Transverse colon (tissue), 4 donors: ENCODE data around the gene MSMB. TPM values are rescaled to one million over a fixed set of nuclear protein-coding genes. Genes with fewer than 3 reads are reported as not detected.
"Not testable (repeated sequence)": the region's sequence is repeated elsewhere in the genome, so short reads cannot be mapped to it uniquely, and the experiment has no call there.

Experiments used
- DNase-seq: peaks from one replicate; pipeline ENCODE4 v3.0.0-alpha.2; 2019
- H3K27ac ChIP-seq, 4 donors: fragments of 200-600 bp; sonication (generic); 2 replicates each; pipeline ENCODE4 v1.5.1; 2016 to 2018; ENCODE audit warnings: inconsistent platforms in 4 of 4
- H3K27me3 ChIP-seq: fragments of 200-600 bp; sonication (generic); 2 replicates; pipeline ENCODE4 v1.5.1; 2017; ENCODE audit warnings: inconsistent platforms
- H3K36me3 ChIP-seq, 4 donors: fragments of 200-600 bp; sonication (generic); 2 replicates each; pipeline ENCODE4 v1.5.1; 2017 to 2019; ENCODE audit warnings: inconsistent platforms in 4 of 4
- H3K4me1 ChIP-seq, 4 donors: fragments of 200-600 bp; sonication (generic); 2 replicates each; pipeline ENCODE4 v1.5.1; 2017 to 2020; ENCODE audit warnings: inconsistent platforms in 4 of 4
- H3K4me3 ChIP-seq, 4 donors: fragments of 200-600 bp; sonication (generic); 1 replicate in 1 of 4; 2 replicates in 3 of 4; pipeline versions ENCODE4 v1.5.1 to v1.6.1; 2017 to 2019; ENCODE audit warnings: inconsistent platforms in 4 of 4
- H3K9me3 ChIP-seq, 2 donors: fragments of 200-600 bp; sonication (generic); 2 replicates each; pipeline ENCODE4 v1.5.1; 2017 to 2019; ENCODE audit warnings: inconsistent platforms in 2 of 2
- CTCF ChIP-seq, 5 experiments: fragments of 200-600 bp in 3 of 5; fragments of 450-650 bp in 2 of 5; sonication (generic) in 3 of 5; IDR thresholded peaks; 1 replicate in 2 of 5; 2 replicates in 3 of 5; pipeline ENCODE4 v1.5.1; 2016 to 2017; ENCODE audit warnings: antibody characterized with exemption in 5 of 5, inconsistent platforms in 3 of 5, mild to moderate bottlenecking in 2 of 5, moderate library complexity in 1 of 5
- EP300 ChIP-seq: sonication (generic); formaldehyde crosslinking; IDR thresholded peaks from one replicate; pipeline ENCODE4 v1.6.1; 2017; ENCODE audit warnings: antibody characterized with exemption, low read depth
- POLR2A ChIP-seq: fragments of 450-650 bp; IDR thresholded peaks from one replicate; pipeline ENCODE4 v1.6.1; 2016; ENCODE audit warnings: antibody characterized with exemption, mild to moderate bottlenecking, moderate library complexity
- POLR2AphosphoS5 ChIP-seq, 3 donors: sonication (generic); formaldehyde crosslinking; IDR thresholded peaks; one replicate each; pipeline ENCODE4 v1.6.1; 2016; ENCODE audit warnings: antibody characterized with exemption in 3 of 3
- WGBS, 2 donors: methylation state at CpG; one replicate each; pipeline ENCODE4 v1.1.5; 2018; ENCODE audit warnings: low coverage in 1 of 2; 5-methylcytosine and 5-hydroxymethylcytosine counted together
- in situ Hi-C, 4 donors: fragments of 200-750 bp; cut with MboI; loops; one replicate each; pipeline versions ENCODE4 v1.15.0 to v1.15.1; 2017; ENCODE audit warnings: low sequenced_read_pairs in 3 of 4, low pct_ligation_motif_present in 1 of 4, low pct_unique_long_range_greater_than_20kb in 1 of 4
- intact Hi-C: fragments of 100-400 bp; cut with DNase I; formaldehyde crosslinking; loops from one replicate; pipeline ENCODE4 v1.15.1; 2023; ENCODE audit warnings: low total_unique reads
- total RNA-seq, 4 donors: library from RNA; depleted of rRNA; stranded (reverse); fragments of >200 nt; gene quantifications; one replicate each; pipeline ENCODE4 v1.1.0, GENCODE V29; 2016

The MSMB gene
- total RNA-seq, 4 donors from 2014 or later = not detected

- no peak for TF ChIP-seq CTCF (IDR thresholded peaks at IDR 0.05)
- no peak for TF ChIP-seq EP300
- TF ChIP-seq POLR2AphosphoS5 (IDR thresholded peaks at IDR 0.05) = no peak
- TF ChIP-seq POLR2A = no peak
- in situ Hi-C loops (no loop called here), intact Hi-C loops (no loop called here)
- no peak for DNase-seq
- Histone ChIP-seq H3K27ac (no peak overlapping the region), H3K36me3 (no peaks in the 10 kb centered on the region), H3K27me3 (no peaks in the 10 kb centered on the region), H3K9me3 (no peaks in the 10 kb centered on the region), H3K4me3 (no peak overlapping the region), H3K4me1 (no peaks in the 10 kb centered on the region)
- 48 to 53% methylated on average over 5 to 7 of the region's 7 CpGs for WGBS, 2 donors
These were observed 6.2 kb upstream of the MSMB start for GRCh38 chr10:46052057-46052790.

- Histone ChIP-seq H3K27ac (no peak overlapping the region), H3K36me3 (no peaks in the 10 kb centered on the region), H3K27me3 (no peaks in the 10 kb centered on the region), H3K4me3 (no peak overlapping the region), H3K4me1 (no peaks in the 10 kb centered on the region), H3K9me3 (no peaks in the 10 kb centered on the region)
- intact Hi-C loops (no loop called here), in situ Hi-C loops (no loop called here)
- no peak for DNase-seq
- WGBS, 2 donors = 69% methylated on average over 7 to 11 of the region's 11 CpGs
- TF ChIP-seq CTCF (IDR thresholded peaks at IDR 0.05) (no peak), POLR2AphosphoS5 (IDR thresholded peaks at IDR 0.05) (no peak), EP300 (no peak), POLR2A (no peak)
These were observed 5.0 kb upstream of the MSMB start for GRCh38 chr10:46050941-46051623.

- H3K27me3 ChIP-seq, H3K4me1 ChIP-seq, H3K36me3 ChIP-seq, H3K27ac ChIP-seq, DNase-seq, intact Hi-C loops, in situ Hi-C loops, H3K9me3 ChIP-seq, H3K4me3 ChIP-seq: not testable (repeated sequence)
- 90 to 96% methylated on average over 7 to 11 of the region's 11 CpGs for WGBS, 2 donors
These were observed 3.4 kb upstream of the MSMB start for GRCh38 chr10:46049497-46049831.

GRCh38 chr10:46048152-46048551, 2.1 kb upstream of the MSMB start:
- Histone ChIP-seq H3K4me3 (no peak overlapping the region), H3K36me3 (no peaks in the 10 kb centered on the region), H3K27ac (no peak overlapping the region), H3K9me3 (no peaks in the 10 kb centered on the region), H3K27me3 (no peaks in the 10 kb centered on the region), H3K4me1 (no peaks in the 10 kb centered on the region)
- in situ Hi-C loops = no loop called here
- TF ChIP-seq POLR2AphosphoS5 (IDR thresholded peaks at IDR 0.05) (no peak), POLR2A (no peak), CTCF (IDR thresholded peaks at IDR 0.05) (no peak), EP300 (no peak)
- 39% methylated on average over 2 of the region's 2 CpGs; no CpG with 5 or more reads in 1 of the 2 donors for WGBS, 2 donors
- no peak for DNase-seq
- intact Hi-C loops = no loop called here
